ENCODE data around the gene ATOX1. TPM values are rescaled to one million over a fixed set of nuclear protein-coding genes. Genes with fewer than 3 reads are reported as not detected.
A peak's percentile ranks its signal among the peaks of the same experiment; 100 is the strongest.

The ATOX1 gene
- total RNA-seq, 1 donor from 2014 or later, result 16.5 TPM

DNA sequence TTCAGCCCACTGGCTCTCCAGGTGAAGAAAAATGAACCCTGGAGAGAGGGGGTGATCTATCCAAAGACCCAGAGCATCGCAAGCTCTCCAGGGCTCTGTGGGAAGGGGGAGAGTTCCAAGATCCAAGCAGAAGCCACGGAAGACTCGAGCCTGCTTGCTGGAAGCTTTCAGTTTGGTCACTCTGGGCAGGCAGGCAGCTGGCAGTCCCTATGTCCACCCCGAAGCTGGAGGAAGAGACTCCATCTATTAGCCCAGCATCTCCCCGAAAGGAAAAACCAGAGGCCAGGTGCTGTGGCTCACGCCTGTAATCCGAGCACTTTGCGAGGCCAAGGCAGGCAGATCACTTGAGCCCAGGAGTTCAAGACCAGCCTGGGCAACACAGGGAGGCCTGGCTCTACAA is 61.0 kb downstream of the ATOX1 start:
- DNase-seq, result no peak

DNA sequence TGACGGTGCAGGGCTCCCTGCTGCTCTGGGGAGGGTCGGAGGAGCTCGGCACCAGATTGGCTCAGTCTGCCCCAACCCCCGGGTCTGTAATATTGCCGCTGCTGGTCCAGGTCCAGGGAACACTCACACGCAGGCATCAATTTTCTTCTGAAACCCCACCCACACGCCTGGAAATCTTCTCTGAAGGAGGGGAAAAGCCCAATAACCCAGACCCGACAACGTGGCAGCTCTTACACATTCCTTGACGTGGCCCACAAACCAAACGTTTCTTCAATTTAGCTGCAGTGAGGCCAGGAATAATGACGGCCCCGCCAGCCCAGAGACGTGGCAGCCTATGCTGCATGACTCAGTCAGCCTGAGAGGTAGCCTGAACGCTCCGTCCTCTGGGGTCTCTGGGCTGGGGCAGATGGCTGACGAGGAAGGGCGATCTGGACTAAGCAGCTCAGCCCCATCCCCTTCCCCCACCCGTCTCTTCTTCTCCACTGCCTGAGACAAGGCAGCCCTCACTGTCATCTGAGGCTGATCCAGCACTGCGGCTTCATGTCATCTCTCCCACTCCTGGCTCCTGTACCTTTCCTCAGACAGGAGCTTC is 61.9 kb downstream of the ATOX1 start:
- no peak for DNase-seq

DNA sequence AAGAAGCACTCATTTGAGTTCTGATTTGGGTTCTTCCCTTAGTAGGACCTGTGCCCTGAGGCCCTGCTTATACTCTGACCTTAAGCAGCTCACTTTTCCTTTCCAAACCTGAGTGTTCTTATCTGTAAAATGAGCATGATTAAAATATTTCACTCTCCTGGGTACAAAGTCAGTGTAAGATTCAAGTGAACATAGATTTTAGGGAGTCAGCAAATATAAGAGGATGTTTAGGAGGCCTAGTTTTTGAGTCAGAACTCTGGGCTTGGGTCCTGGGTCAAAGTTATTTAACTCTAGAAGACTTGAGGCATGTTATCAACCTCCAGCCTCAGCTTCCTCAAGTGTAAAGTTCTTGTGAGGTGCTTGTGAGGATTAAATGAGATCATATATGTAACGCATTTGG is 63.0 kb downstream of the ATOX1 start:
- no peak for DNase-seq

DNA sequence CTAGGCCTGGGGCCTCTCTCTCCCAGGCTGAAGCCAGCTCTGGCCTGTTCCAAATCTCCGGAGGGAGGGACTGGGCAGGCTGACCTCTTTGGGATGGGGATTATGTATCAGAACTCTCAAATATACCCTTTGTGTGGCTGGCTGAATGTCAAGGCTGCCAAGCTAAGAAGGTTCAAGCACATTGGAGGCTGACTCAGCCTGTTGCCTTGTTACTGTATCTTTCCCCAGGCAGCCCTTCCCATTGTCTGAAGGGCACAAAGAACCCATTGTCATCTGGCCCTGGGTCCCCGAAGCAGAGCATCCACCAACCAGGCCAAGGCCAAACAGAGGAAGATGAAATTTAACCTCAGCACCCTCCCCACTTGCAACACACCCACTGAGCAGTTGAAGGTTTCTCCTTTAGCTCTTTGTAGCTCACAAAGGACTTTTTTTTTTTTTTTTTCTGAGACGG is 64.4 kb downstream of the ATOX1 start:
- DNase-seq, result peak; percentile 64

Small RNAs within 50 kb of the gene (small RNA-seq; reads per million reads assigned to genes)
- not detected for gene RN7SKP232

Other genes with a start within 250 kb of the ATOX1 start
- 0.31 TPM for gene FAT2, start 167.3 kb downstream of the ATOX1 start, total RNA-seq
- 90.8 TPM for gene SPARC, start 71.7 kb downstream of the ATOX1 start, total RNA-seq
- 86.7 TPM for gene G3BP1, start 13.3 kb upstream of the ATOX1 start, total RNA-seq
- gene GLRA1, start 166.2 kb upstream of the ATOX1 start, total RNA-seq, result 0.16 TPM